K562 (cell line): ENCODE data around the gene DCAF8.

Experiments
- ATF4 ChIP-seq: fragments of 450-650 bp; formaldehyde crosslinking; IDR thresholded peaks from 2 replicates; pipeline ENCODE4 v1.4.0; 2022; ENCODE audit warnings: mild to moderate bottlenecking, moderate library complexity
- ETV6 ChIP-seq, 3 experiments: fragments of 150-350 bp in 1 of 3; sonication (generic) in 1 of 3; formaldehyde crosslinking in 1 of 3; IDR thresholded peaks; 2 replicates each; pipeline versions ENCODE4 v1.6.1 to v1.8.0; 2014 to 2022; ENCODE audit warnings: borderline replicate concordance in 2 of 3, low read depth in 2 of 3, antibody characterized with exemption in 1 of 3, low read length in 1 of 3, mild to moderate bottlenecking in 1 of 3, missing genetic modification reagents in 1 of 3
- GTF2F1 ChIP-seq: IDR thresholded peaks from 2 replicates; pipeline ENCODE4 v1.6.1; 2011; ENCODE audit warnings: low read depth, low read length, improper control_type of control experiment
- MCM3 ChIP-seq: fragments of 450-650 bp; IDR thresholded peaks from 2 replicates; pipeline ENCODE4 v1.6.1; 2016
- MTA1 ChIP-seq: fragments of 450-650 bp; IDR thresholded peaks from 2 replicates; pipeline ENCODE4 v1.6.1; 2017; ENCODE audit warnings: borderline replicate concordance
- MTA3 ChIP-seq: fragments of 450-650 bp; formaldehyde crosslinking; IDR thresholded peaks from 2 replicates; pipeline ENCODE4 v1.6.1; 2017; ENCODE audit warnings: mild to moderate bottlenecking, borderline replicate concordance
- PCBP1 ChIP-seq: fragments of 200-400 bp; formaldehyde crosslinking; IDR thresholded peaks from 2 replicates; pipeline ENCODE4 v1.6.1; 2018; ENCODE audit warnings: mild to moderate bottlenecking, low read depth, low read length; ENCODE audit not compliant: poor library complexity, severe bottlenecking
- PRPF4 ChIP-seq: fragments of 200-400 bp; formaldehyde crosslinking; IDR thresholded peaks from one replicate; pipeline ENCODE4 v1.6.1; 2017; ENCODE audit warnings: low read length, low read depth, mild to moderate bottlenecking; ENCODE audit not compliant: insufficient read depth, poor library complexity, severe bottlenecking
- RNF219 ChIP-seq: fragments of 250-450 bp; sonication (Bioruptor Pico); IDR thresholded peaks from 2 replicates; pipeline ENCODE4 v1.5.0; 2022; ENCODE audit warnings: mild to moderate bottlenecking
- TAF9B ChIP-seq: fragments of 450-650 bp; IDR thresholded peaks from 2 replicates; pipeline ENCODE4 v1.6.1; 2018; ENCODE audit warnings: mild to moderate bottlenecking; ENCODE audit not compliant: partially characterized antibody
- TEAD4 ChIP-seq, 2 experiments: sonication (generic) in 1 of 2; formaldehyde crosslinking in 1 of 2; IDR thresholded peaks; 2 replicates each; pipeline versions ENCODE4 v1.6.1 to v1.8.0; 2012 to 2022; ENCODE audit warnings: borderline replicate concordance in 1 of 2, inconsistent platforms in 1 of 2, low read length in 1 of 2, mild to moderate bottlenecking in 1 of 2, missing genetic modification reagents in 1 of 2

GRCh38 chr1:160222546-160222945 is 39.8 kb downstream of the DCAF8 start:
- TF ChIP-seq MTA1 (no peak), ATF4 (CRISPR knock-in tag) (no peak), TAF9B (no peak), PCBP1 (no peak), RNF219 (no peak), TEAD4 (IDR thresholded peaks at IDR 0.05; ENCODE audit: low read length) (no peak), TEAD4 (CRISPR knock-in tag; IDR thresholded peaks at IDR 0.05; ENCODE audit: borderline replicate concordance) (no peak), GTF2F1 (no peak), MTA3 (no peak), ETV6 (IDR thresholded peaks at IDR 0.05; ENCODE audit: borderline replicate concordance in 1 of 2, low read depth in 2 of 2, low read length in 1 of 2) (no peak), ETV6 (CRISPR knock-in tag; IDR thresholded peaks at IDR 0.05; ENCODE audit: borderline replicate concordance) (no peak), PRPF4 (no peak), MCM3 (no peak)
